MM.1S (cell line): Measurements from ENCODE around the gene GPR61.
A peak's percentile ranks its signal among the peaks of the same experiment; 100 is the strongest.

ENCODE experiments used
- DNase-seq: peaks from one replicate; pipeline ENCODE4 v3.0.0-alpha.2; 2015
- H2AFZ ChIP-seq: fragments of 300-600 bp; sonication (generic); 2 replicates; pipeline ENCODE4 v1.6.0; 2016; ENCODE audit warnings: antibody characterized with exemption, low read length
- H3F3A ChIP-seq: fragments of 300-600 bp; sonication (generic); 2 replicates; pipeline ENCODE4 v1.6.1; 2016; ENCODE audit warnings: mild to moderate bottlenecking, antibody characterized with exemption, low read length, moderate library complexity, mixed read lengths; ENCODE audit not compliant: insufficient read depth
- H3K27ac ChIP-seq: fragments of 300-600 bp; sonication (generic); 2 replicates; pipeline ENCODE4 v1.5.1; 2016; ENCODE audit warnings: mild to moderate bottlenecking, low read length
- H3K27me3 ChIP-seq: fragments of 300-600 bp; sonication (generic); replicated peaks from 2 replicates; pipeline ENCODE4 v1.6.0; 2016; ENCODE audit warnings: low read length; ENCODE audit not compliant: insufficient read depth
- H3K36me3 ChIP-seq: fragments of 300-600 bp; sonication (generic); replicated peaks from 2 replicates; pipeline ENCODE4 v1.6.1; 2016; ENCODE audit warnings: mild to moderate bottlenecking, low read length, mixed read lengths; ENCODE audit not compliant: insufficient read depth
- H3K4me1 ChIP-seq: fragments of 300-600 bp; sonication (generic); 2 replicates; pipeline ENCODE4 v1.6.1; 2016; ENCODE audit warnings: low read length, mixed read lengths
- H3K4me2 ChIP-seq: fragments of 300-600 bp; sonication (generic); 2 replicates; pipeline ENCODE4 v1.6.0; 2016; ENCODE audit warnings: low read depth, low read length
- H3K4me3 ChIP-seq: fragments of 300-600 bp; sonication (generic); 2 replicates; pipeline ENCODE4 v1.5.1; 2016; ENCODE audit warnings: low read length, mixed read lengths
- H3K79me2 ChIP-seq: fragments of 300-600 bp; sonication (generic); 2 replicates; pipeline ENCODE4 v1.6.1; 2016; ENCODE audit warnings: mixed run types, low read length, mixed read lengths
- H3K9ac ChIP-seq: fragments of 300-600 bp; sonication (generic); 2 replicates; pipeline ENCODE4 v1.6.1; 2016; ENCODE audit warnings: low read length, mixed read lengths
- H3K9me2 ChIP-seq: fragments of 300-600 bp; sonication (generic); replicated peaks from 2 replicates; pipeline ENCODE4 v1.6.1; 2016; ENCODE audit warnings: mild to moderate bottlenecking, low read length, mixed read lengths; ENCODE audit not compliant: insufficient read depth
- H3K9me3 ChIP-seq: fragments of 300-600 bp; sonication (generic); replicated peaks from 2 replicates; pipeline ENCODE4 v1.6.1; 2016; ENCODE audit warnings: mild to moderate bottlenecking, low read length, mixed read lengths; ENCODE audit not compliant: insufficient read depth
- H4K20me1 ChIP-seq: fragments of 300-600 bp; sonication (generic); 2 replicates; pipeline ENCODE4 v1.6.1; 2016; ENCODE audit warnings: mild to moderate bottlenecking, low read length, moderate library complexity, mixed read lengths; ENCODE audit not compliant: insufficient read depth
- EZH2 ChIP-seq: fragments of 300-600 bp; sonication (generic); optimal IDR thresholded peaks from 2 replicates; pipeline ENCODE3; 2017; ENCODE audit warnings: low read depth, mild to moderate bottlenecking, antibody characterized with exemption, low read length, mixed read lengths
- EZH2phosphoT487 ChIP-seq: fragments of 300-600 bp; sonication (generic); IDR thresholded peaks from 2 replicates; pipeline ENCODE4 v1.6.1; 2018; ENCODE audit warnings: antibody characterized with exemption, low read length
- TF ChIP-seq, protein P1 (sequence below): fragments of 300-600 bp; sonication (generic); IDR thresholded peaks from 2 replicates; pipeline ENCODE4 v1.5.1; 2016; ENCODE audit warnings: antibody characterized with exemption, low read length, mixed read lengths

The GPR61 gene

DNA sequence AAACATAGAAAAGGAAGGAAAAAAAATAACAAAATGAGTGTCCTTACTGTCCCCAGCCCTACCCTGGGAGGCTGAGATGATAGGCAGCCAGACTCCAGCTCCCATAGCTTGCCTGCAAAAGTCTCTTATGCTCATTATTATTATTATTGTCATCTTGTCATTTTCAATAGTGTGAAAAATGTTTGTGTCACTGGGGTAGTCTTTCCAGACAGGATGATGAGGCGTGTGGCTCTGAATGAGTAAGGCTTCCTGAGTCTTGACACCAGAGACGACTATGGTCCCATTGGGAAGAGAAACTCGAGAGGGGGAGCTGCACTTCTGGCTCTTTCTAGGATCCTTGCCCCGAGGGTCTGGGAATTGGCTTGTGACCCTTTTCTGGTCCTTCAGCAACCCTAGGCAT, 46.9 kb upstream of the GPR61 start:
- H3K4me1 ChIP-seq = 0 out of 2 replicates have a peak, but pooled peaks cover 2% of the 10 kb centered on the region
- H3K79me2 ChIP-seq = peaks cover 3% of the 10 kb centered on the region; the same call in 1 of the 2 replicates
- H2AFZ ChIP-seq = no peak overlapping the region
- H3K9me3 ChIP-seq = no peaks in the 10 kb centered on the region
- DNase-seq = no peak
- H3K4me2 ChIP-seq = no peak overlapping the region
- no peak overlapping the region for H3K27ac ChIP-seq
- H3K9me2 ChIP-seq = no peaks in the 10 kb centered on the region
- H3K36me3 ChIP-seq = no peaks in the 10 kb centered on the region
- no peaks in the 10 kb centered on the region for H3K27me3 ChIP-seq
- no peak overlapping the region for H3K9ac ChIP-seq
- no peak overlapping the region for H3K4me3 ChIP-seq
- H3F3A ChIP-seq = no peaks in the 10 kb centered on the region
- TF ChIP-seq EZH2phosphoT487 (no peak), EZH2 (no peak)
- TF ChIP-seq, protein P1, sequence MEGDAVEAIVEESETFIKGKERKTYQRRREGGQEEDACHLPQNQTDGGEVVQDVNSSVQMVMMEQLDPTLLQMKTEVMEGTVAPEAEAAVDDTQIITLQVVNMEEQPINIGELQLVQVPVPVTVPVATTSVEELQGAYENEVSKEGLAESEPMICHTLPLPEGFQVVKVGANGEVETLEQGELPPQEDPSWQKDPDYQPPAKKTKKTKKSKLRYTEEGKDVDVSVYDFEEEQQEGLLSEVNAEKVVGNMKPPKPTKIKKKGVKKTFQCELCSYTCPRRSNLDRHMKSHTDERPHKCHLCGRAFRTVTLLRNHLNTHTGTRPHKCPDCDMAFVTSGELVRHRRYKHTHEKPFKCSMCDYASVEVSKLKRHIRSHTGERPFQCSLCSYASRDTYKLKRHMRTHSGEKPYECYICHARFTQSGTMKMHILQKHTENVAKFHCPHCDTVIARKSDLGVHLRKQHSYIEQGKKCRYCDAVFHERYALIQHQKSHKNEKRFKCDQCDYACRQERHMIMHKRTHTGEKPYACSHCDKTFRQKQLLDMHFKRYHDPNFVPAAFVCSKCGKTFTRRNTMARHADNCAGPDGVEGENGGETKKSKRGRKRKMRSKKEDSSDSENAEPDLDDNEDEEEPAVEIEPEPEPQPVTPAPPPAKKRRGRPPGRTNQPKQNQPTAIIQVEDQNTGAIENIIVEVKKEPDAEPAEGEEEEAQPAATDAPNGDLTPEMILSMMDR = no peak
- no peaks in the 10 kb centered on the region for H4K20me1 ChIP-seq

DNA sequence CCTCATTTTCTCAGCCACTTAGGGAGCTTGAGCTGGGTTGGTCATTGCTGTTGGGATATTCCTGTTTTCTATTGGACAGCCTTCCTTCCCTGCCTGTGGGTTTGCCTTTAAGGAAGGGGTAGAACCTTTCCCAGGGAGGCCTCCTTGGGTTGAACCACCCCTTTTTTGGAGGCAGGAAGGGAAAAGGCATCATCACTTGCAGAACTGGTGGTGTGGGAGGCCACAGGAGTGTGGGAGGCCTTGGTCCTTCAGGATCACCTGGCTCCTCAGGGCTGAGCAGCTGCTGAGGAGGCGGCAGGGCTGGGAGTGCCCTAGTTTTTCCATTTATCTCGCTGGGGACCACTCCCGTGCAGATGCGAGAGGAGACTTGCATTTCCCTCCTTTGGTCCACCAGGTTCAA, 46.4 kb upstream of the GPR61 start:
- TF ChIP-seq, protein P1 = no peak
- TF ChIP-seq EZH2 (no peak), EZH2phosphoT487 (no peak)
- no peak for DNase-seq
- H3K4me3 ChIP-seq = no peak overlapping the region
- H3F3A ChIP-seq = no peaks in the 10 kb centered on the region
- peak overlapping the region; percentile 56 for H2AFZ ChIP-seq
- no peaks in the 10 kb centered on the region for H3K9me3 ChIP-seq
- H4K20me1 ChIP-seq = no peaks in the 10 kb centered on the region
- H3K79me2 ChIP-seq = peaks cover 3% of the 10 kb centered on the region; the same call in 1 of the 2 replicates
- H3K4me2 ChIP-seq = no peak overlapping the region; the same call in 1 of the 2 replicates
- 0 out of 2 replicates have a peak, but pooled peaks cover 2% of the 10 kb centered on the region for H3K4me1 ChIP-seq
- H3K27ac ChIP-seq = no peak overlapping the region
- H3K27me3 ChIP-seq = no peaks in the 10 kb centered on the region
- H3K9ac ChIP-seq = no peak overlapping the region; the same call in 1 of the 2 replicates
- H3K9me2 ChIP-seq = no peaks in the 10 kb centered on the region
- no peaks in the 10 kb centered on the region for H3K36me3 ChIP-seq

DNA sequence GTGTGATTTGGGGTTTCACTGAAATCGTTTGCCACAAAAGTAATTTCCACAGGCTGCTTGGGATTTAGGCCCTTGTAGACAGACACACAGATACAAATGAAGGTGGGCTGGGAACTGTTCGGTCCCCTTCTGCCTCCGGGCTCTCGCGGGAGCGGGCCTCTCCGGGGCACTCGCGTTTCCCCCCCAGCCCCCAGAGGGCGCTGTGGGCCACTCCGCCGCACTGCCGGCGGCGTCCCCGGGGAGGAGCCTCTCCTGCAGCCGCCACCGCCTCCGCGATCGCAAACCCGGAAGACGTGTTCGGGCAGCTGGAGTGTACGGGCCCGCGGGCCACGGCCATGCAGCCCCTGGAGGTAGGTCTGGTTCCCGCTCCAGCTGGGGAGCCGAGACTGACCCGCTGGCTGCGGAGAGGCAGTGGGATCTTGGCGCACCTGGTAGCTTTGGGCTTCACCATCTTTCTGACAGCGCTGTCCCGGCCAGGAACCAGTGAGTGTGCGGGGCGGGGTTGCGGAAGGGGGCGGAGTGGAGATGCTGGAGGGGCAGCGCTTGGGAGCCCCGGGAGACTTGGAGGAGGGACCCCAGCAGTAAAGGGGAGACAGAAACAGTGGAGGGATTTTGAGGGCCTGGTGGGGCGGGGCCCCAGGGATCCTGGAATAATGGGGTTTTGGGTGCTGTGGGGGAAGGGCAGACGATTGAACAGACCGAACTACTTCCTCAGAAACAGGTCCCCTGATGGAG, 45.7 kb upstream of the GPR61 start, which contains the start of gene CYB561D1:
Gene CYB561D1, plus strand, starts transcription at position 290 of the 735 bp plus-strand sequence. Its CDS starts 46 bp downstream, at position 336.
- Histone ChIP-seq H3K4me3 (peak within 1 kb of the TSS; percentile 81), H3F3A (no peaks in the 10 kb centered on the region), H3K36me3 (no peaks in the 10 kb centered on the region), H4K20me1 (no peaks in the 10 kb centered on the region), H3K9ac (peak within 1 kb of the TSS; percentile 39; the same call in 1 of the 2 replicates), H2AFZ (peak within 1 kb of the TSS; percentile 66), H3K79me2 (peaks cover 3% of the 10 kb centered on the region; the same call in 1 of the 2 replicates), H3K4me1 (0 out of 2 replicates have a peak, but pooled peaks cover 2% of the 10 kb centered on the region), H3K9me2 (no peaks in the 10 kb centered on the region), H3K27me3 (no peaks in the 10 kb centered on the region), H3K9me3 (no peaks in the 10 kb centered on the region), H3K27ac (peak within 1 kb of the TSS; percentile 33; the same call in 1 of the 2 replicates), H3K4me2 (peak within 1 kb of the TSS; percentile 52; the same call in 1 of the 2 replicates)
- TF ChIP-seq EZH2phosphoT487 = no peak
- TF ChIP-seq, protein P1 = peak; percentile 71
- DNase-seq = peak; percentile 74
